GM18517 (cell line): ENCODE data around the gene TBC1D9.

Experiments
- ATAC-seq: cut with Tn5 transposase; IDR thresholded peaks from one replicate; pipeline ENCODE4 v1.9.1; 2021; ENCODE audit warnings: mild to moderate bottlenecking, moderate library complexity; ENCODE audit not compliant: unreplicated experiment

The TBC1D9 gene

DNA sequence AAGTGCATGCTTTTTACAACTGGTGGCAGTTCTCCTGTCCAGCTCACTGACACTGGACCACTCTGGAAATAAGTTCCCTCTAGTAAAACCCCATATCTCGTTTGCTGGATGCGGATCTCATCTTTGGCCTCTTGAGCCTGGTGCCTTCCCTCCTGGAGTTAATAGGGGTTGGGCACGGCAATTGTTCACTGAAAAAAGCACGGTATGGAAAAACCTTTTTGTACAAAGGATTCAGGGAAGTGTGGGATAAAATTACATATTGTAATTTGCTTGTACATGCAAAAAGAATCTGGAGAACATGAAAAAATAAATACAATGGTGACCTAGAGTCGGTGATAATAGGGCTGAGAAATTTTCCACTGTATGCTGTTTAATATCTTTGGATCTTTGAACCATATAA is 30.6 kb downstream of the TBC1D9 start:
- ATAC-seq: no peak

GRCh38 chr4:140724760-140725159 is 31.4 kb downstream of the TBC1D9 start:
- ATAC-seq: no peak

- ATAC-seq: peak; percentile 72
Observed at GRCh38 chr4:140720387-140721304, 35.5 kb downstream of the TBC1D9 start.

DNA sequence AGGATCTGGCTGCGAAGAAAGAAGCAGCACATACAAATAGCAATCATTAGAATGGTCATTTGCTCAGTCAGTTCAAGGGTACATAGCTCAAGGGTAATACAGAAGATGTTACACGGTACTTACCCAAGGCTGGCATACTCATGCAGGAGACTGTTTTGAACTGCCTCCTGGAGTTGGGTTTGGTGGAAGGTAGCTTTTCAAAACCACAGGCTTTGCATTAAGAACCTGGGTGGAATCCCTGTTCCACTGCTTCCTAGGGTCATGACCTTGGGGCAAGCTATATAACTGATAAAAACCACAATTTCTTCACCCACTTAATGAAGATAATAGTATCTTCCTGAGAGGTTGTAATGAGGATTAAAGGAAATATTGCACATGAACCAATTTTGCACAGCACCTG is 36.5 kb downstream of the TBC1D9 start:
- peak; percentile 48 for ATAC-seq

- ATAC-seq: no peak
Observed at GRCh38 chr4:140719022-140719421, 37.2 kb downstream of the TBC1D9 start.

DNA sequence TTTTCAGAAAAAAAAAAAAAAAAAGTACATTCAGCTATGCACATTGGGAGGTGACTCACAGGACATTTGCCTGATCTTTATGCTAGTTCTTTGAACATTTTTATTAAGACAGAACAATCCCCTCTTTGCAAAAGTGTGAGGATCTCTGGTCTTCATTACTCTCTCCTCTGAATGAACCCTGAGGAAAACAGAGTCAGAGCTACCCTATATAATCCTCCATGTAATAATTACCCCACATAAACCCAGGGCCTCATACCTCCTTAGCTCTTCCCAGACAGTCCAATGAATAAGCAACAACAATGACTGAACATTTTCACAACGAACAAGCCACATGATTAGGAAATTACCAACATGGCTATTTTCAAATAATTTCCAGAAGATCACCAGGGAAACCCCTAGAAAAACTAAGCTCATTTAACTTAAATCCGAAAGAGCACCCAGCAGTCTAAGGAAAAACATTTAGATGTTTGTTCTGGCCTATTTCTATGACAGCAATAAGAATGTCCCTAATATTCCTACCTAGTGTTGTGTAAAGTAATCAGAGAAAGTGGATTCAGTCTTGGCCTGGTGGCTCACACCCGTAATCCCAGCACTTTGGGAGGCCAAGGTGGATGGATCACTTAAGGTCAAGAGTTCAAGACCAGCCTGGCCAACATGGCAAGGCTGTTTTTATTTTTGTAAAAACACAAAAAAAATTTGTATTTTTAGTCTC is 37.8 kb downstream of the TBC1D9 start:
- ATAC-seq: no peak

GRCh38 chr4:140717313-140717712 is 38.9 kb downstream of the TBC1D9 start:
- no peak for ATAC-seq

DNA sequence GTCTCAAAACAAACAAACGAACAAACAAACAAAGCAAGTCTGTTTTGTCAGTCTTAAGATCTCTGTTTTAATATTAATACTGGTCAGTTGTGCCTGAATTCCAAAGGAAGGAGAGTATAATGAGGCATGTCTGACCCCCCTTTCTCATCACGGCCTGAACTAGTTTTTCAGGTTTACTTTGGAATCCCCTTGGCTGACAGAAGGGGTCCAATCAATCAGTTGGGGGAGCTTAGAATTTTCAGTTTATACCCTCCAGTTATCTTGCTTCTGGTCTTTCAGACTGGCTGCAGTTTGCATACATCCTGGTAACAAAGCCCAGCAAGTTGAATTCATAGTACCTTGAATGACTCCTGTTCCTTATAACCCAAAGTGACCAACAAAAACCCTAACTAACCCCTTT is 41.1 kb downstream of the TBC1D9 start:
- ATAC-seq: no peak

DNA sequence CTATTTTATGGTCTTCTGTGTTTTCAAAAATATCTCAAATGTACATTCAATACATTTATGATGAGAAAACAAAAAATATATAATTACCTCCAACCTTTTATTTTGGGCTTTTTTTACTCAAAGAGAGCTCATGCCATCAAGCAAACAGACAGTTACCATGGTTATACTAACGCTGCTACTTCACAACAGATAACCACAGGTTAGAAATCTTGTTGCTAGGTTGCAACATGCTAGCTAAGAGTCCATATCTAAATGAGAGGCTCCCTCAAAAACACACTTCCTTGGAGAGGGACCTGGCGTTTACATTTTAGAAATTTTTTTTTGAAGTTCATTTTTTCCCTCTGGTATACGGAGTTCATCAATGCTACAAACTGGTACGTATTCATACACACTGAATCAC is 44.3 kb downstream of the TBC1D9 start:
- ATAC-seq: no peak

- ATAC-seq: no peak
Observed at GRCh38 chr4:140710908-140711622, 45.1 kb downstream of the TBC1D9 start.

GRCh38 chr4:140707325-140707724 is 48.9 kb downstream of the TBC1D9 start:
- no peak for ATAC-seq

GRCh38 chr4:140706665-140707064 is 49.5 kb downstream of the TBC1D9 start:
- ATAC-seq: no peak

DNA sequence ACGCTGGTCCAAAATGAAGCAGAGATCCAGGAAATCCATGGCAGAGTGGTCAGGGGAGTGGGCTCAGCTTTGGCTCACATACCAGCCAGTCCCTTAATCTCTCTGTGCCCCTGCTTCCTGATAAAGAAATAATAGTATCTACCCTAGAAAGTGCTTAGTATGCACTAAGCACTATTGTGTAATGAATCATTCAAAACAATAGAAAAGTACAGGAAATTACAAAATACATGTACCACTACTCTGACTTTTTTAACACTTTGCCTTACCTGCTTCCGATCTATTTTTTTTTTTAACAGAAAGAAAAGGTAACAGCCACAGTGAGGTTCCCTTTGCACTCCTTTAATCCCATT is 49.9 kb downstream of the TBC1D9 start:
- ATAC-seq: no peak

DNA sequence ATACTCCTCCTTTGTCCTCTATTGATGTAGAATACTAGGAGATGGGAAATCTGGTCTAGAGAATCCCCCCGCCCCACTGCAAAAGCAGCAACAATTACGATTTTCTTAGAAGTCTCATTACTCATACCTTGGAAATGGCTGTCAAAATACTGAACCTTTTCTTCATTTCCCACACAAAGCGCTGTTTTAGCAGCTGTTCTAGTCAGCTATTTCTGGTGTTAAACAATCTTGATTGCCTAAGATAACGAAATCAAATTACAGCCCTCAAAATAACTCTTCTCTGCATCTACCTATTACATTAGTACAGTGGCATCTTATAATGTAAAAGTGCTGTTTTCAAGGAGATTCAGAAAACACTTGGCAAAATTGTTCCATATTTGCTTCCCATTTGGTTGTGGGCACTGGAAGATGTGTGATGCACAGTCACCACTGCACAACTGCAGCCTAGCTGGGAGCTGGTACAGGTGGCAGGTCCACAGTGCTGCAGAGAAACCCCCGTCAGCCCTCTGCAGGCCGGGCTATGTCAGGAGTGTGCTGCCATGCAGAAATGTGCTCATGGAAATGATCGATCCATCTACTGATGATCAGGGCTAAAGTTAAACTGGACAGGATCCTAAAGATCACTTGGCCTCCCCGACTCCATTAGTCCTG is 50.4 kb downstream of the TBC1D9 start:
- no peak for ATAC-seq

GRCh38 chr4:140704964-140705363 is 51.2 kb downstream of the TBC1D9 start:
- ATAC-seq: no peak

DNA sequence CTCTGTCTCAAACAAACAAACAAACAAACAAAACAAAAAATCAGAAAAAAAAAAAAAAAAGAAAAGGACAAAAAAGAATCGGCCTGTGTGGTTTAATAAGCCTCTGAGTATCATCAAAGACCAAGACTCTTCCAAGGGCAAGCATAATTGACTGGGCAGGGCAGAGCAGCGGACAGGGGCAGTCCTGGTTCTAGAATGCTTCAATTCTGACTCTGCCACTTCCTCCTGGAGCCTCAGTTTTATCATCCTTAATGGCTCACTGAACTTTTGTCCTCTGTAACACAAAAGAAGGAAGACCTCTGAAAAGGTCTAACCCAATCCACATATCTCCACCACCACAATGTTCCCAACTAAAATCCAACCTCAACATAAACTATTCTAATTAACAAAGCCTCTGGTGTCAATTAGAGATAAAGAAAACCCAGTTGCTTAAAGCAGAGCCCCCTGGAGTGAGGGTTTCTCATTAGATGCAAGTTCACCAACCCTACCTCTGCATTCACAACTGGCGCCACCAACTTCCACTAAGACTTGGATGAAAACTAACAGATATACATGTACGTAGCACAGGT is 51.7 kb downstream of the TBC1D9 start:
- no peak for ATAC-seq

DNA sequence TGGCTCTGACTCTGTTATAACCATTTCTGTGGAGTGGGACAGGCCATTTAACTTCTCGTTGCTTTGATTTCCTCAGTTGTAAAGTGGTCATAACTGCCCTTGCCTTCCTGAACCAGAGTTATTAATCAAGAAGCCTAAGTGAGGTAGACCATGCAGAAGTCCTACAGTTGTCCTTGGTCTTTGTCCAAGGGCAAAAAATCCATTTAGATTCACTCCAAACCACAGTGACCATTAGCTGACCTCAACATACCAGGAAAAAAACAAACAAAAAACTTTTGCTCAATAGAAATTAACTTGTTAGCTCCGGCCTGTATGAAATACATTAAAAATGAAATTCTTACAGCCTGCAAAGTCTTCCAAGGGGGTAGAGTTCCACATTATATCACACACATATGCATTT is 52.7 kb downstream of the TBC1D9 start:
- ATAC-seq: no peak

GRCh38 chr4:140702096-140702757 is 54.0 kb downstream of the TBC1D9 start:
- no peak for ATAC-seq

DNA sequence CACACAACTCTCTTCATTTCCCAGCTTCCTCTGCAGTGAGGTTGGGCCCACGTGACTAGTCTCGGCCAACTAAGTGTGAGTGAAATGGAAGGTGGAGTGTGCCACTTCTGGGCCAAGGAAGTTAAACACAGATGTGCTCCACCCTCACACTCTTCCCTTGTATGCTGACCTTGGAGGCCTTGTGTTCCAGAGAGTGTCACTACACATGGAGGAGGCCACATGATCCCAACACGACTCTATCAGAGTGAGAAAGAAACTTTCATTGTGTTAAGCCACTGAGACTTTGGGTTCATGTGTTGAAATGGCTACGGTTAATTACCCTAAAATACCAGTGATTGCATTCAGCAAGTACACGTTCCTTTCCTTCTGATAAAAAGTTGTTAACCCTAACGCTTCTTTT is 55.1 kb downstream of the TBC1D9 start:
- ATAC-seq: no peak
